Mammary epithelial cell (primary cell): ENCODE measurements around the gene IMPG2.

Source experiments
- EZH2 ChIP-seq: IDR thresholded peaks from 2 replicates; pipeline ENCODE4 v1.6.1; 2012; ENCODE audit warnings: low read length, inconsistent platforms, borderline replicate concordance
- TF ChIP-seq, protein P1 (sequence below), 2 donors: IDR thresholded peaks in 1 of 2; conservative IDR thresholded peaks in 1 of 2; 2 replicates each; pipeline ENCODE4 v1.5.1; 2011 to 2012; ENCODE audit warnings: inconsistent platforms in 2 of 2, low read length in 2 of 2, mild to moderate bottlenecking in 2 of 2, control low read depth in 1 of 2, low read depth in 1 of 2; ENCODE audit not compliant: insufficient read depth in 1 of 2; ENCODE audit errors: extremely low read depth in 1 of 2

DNA sequence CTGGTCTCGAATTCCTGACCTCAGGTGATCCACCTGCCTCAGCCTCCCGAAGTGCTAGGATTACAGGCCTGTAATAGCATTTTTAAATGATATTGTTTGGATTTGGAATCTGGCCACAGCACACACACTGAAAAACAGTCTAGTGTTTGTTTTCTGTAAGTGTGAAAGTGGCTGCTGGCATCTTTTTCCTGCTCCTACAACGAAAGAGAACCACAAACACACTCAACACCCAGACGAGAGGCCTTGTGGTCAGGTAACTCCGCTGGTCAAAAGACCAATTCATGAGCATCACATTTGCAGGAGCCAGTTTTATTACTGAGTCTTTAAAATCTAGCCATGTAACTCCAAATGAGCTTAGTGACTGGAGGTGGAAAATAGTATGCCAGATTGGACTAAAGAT, 50.2 kb downstream of the IMPG2 start:
- TF ChIP-seq, protein P1, sequence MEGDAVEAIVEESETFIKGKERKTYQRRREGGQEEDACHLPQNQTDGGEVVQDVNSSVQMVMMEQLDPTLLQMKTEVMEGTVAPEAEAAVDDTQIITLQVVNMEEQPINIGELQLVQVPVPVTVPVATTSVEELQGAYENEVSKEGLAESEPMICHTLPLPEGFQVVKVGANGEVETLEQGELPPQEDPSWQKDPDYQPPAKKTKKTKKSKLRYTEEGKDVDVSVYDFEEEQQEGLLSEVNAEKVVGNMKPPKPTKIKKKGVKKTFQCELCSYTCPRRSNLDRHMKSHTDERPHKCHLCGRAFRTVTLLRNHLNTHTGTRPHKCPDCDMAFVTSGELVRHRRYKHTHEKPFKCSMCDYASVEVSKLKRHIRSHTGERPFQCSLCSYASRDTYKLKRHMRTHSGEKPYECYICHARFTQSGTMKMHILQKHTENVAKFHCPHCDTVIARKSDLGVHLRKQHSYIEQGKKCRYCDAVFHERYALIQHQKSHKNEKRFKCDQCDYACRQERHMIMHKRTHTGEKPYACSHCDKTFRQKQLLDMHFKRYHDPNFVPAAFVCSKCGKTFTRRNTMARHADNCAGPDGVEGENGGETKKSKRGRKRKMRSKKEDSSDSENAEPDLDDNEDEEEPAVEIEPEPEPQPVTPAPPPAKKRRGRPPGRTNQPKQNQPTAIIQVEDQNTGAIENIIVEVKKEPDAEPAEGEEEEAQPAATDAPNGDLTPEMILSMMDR (conservative IDR thresholded peaks at IDR 0.05 in 1 of 2, IDR thresholded peaks at IDR 0.05 in 1 of 2; ENCODE audit: extremely low read depth in 1 of 2, insufficient read depth in 1 of 2, low read depth in 1 of 2, low read length in 2 of 2), result no peak
- no peak for TF ChIP-seq EZH2
